Heart left ventricle (tissue), 16 donors: Measurements from ENCODE around the gene TRMT61A. TPM values are rescaled to one million over a fixed set of nuclear protein-coding genes. Genes with fewer than 3 reads are reported as not detected.

Source experiments
- ATAC-seq, 4 donors: fragments of 200-7000 bp; cut with Tn5 transposase; one replicate each; pipeline ENCODE4 v1.9.1; 2020 to 2022; ENCODE audit warnings: moderate library complexity in 4 of 4, mild to moderate bottlenecking in 3 of 4, moderate number of reproducible peaks in 1 of 4
- DNase-seq, 5 donors: peaks; one replicate each; pipeline ENCODE4 v3.0.0-alpha.2; 2020
- H3K27ac ChIP-seq, 12 donors: fragments of 200-600 bp; sonication (generic) in 4 of 12; one replicate each; pipeline versions ENCODE4 v1.5.0 to v1.8.0; 2016 to 2022; ENCODE audit warnings: mild to moderate bottlenecking in 2 of 12
- H3K27me3 ChIP-seq, 9 donors: fragments of 200-600 bp; sonication (generic) in 2 of 9; one replicate each; pipeline versions ENCODE4 v1.5.1 to v1.8.0; 2016 to 2022; ENCODE audit warnings: mild to moderate bottlenecking in 3 of 9
- H3K36me3 ChIP-seq, 9 donors: fragments of 200-600 bp; sonication (generic) in 2 of 9; one replicate each; pipeline versions ENCODE4 v1.5.0 to v1.8.0; 2018 to 2022; ENCODE audit warnings: mild to moderate bottlenecking in 2 of 9
- H3K4me1 ChIP-seq, 12 donors: fragments of 200-600 bp; sonication (generic) in 4 of 12; one replicate each; pipeline versions ENCODE4 v1.5.0 to v1.8.0; 2016 to 2022; ENCODE audit warnings: mild to moderate bottlenecking in 3 of 12
- H3K4me3 ChIP-seq, 12 donors: fragments of 200-600 bp; sonication (generic) in 4 of 12; one replicate each; pipeline versions ENCODE4 v1.5.0 to v1.8.0; 2017 to 2022; ENCODE audit warnings: mild to moderate bottlenecking in 9 of 12, moderate library complexity in 4 of 12
- H3K9me3 ChIP-seq, 12 donors: fragments of 200-600 bp; sonication (generic) in 4 of 12; one replicate each; pipeline versions ENCODE4 v1.5.0 to v1.8.0; 2016 to 2022; ENCODE audit warnings: mild to moderate bottlenecking in 1 of 12
- CTCF ChIP-seq, 12 donors: fragments of 200-600 bp; sonication (generic) in 4 of 12; IDR thresholded peaks; one replicate each; pipeline versions ENCODE4 v1.5.0 to v1.8.0; 2018 to 2022; ENCODE audit warnings: antibody characterized with exemption in 12 of 12, mild to moderate bottlenecking in 5 of 12
- POLR2A ChIP-seq, 2 donors: fragments of 450-650 bp; IDR thresholded peaks; one replicate each; pipeline ENCODE4 v1.6.1; 2017; ENCODE audit warnings: antibody characterized with exemption in 2 of 2, mild to moderate bottlenecking in 2 of 2, moderate library complexity in 2 of 2
- WGBS, 4 donors: extraction: QIAGEN DNeasy Blood & Tissue Kit in 2 of 4; methylation state at CpG; one replicate each; pipeline versions ENCODE4 v1.1.5 to v1.1.7; 2013 to 2018; 5-methylcytosine and 5-hydroxymethylcytosine counted together
- intact Hi-C, 10 donors: fragments of 100-400 bp; cut with DNase I; formaldehyde crosslinking; loops; one replicate each; pipeline versions ENCODE4 v1.11.1 to v1.14.2; 2022
- polyA plus RNA-seq, 2 donors: library from polyadenylated mRNA; stranded (reverse); fragments of 200-250 nt; gene quantifications; one replicate each; pipeline ENCODE4 v1.2.3, GENCODE V29; 2013
- total RNA-seq, 9 donors: library from RNA; depleted of rRNA in 2 of 9; stranded (reverse); fragments of >200 nt in 2 of 9; fragmentation: NEBNext Ultra II Directional in 3 of 9; extraction: Animal tissue kit (Norgen Biotek cat#: 25700) in 3 of 9; gene quantifications; one replicate each; pipeline versions ENCODE4 v1.1.0 to v1.2.4, GENCODE V29; 2016 to 2023
- donor health status: ischemic (EF 13 %, LVEDD 7.1; RV severe dilation, severe dysfunction).
- donor health status: healthy with polysubstance abuse.
- donor health status: DM: no; HTN: yes; CAD: no.
- donor health status: DM: no; HTN: no; CAD: no.
- donor health status: ischemic (EF 25% LVEDD 6.9; RV normal size, moderate dysfunction).
- donor health status: ischemic (EF 25% LVEDD 5.7; RV mildly dilated, moderate dysfunction).
- donor health status: healthy.
- donor health status: DM: yes; HTN: yes; CAD: no.
- donor health status: ischemic (EF 35%, LVEDD 5.7; RV mildly dilated, moderate dysfunction).
- donor health status: nonischemic (EF 11% LVEDD 7.7; RV severe dilation, severe dysfunction).
- donor health status: DM: yes; HTN: yes; CAD: no.
- donor health status: PGD.
- donor health status: ischemic (EF 29% LVEDD 5.4; RV normal size, mild dysfunction).
- donor health status: nonischemic (EF 23%, LVEDD 6.1; RV moderate dilation, normal function).

TRMT61A gene
- total and polyA plus RNA-seq, 11 donors: 3.2 to 15.9 (median 5.2) TPM

GRCh38 chr14:103491691-103492090 is 37.3 kb upstream of the TRMT61A start:
- 92 to 94% (median 92%) methylated on average over 10 of the region's 10 CpGs for WGBS, 4 donors
- Histone ChIP-seq H3K4me3 (no peak overlapping the region), H3K27ac (no peak overlapping the region), H3K9me3 (no peaks in the 10 kb centered on the region), H3K36me3 (peaks cover 0 to 100% (median 92%) of the 10 kb centered on the region in 9 donors), H3K27me3 (no peaks in the 10 kb centered on the region), H3K4me1 (peaks cover 0 to 24% (median 6%) of the 10 kb centered on the region in 12 donors)
- intact Hi-C loops: loop anchor here in 1 of 10 donors (10.0 kb wide), 1 partner anchor 97 kb away; no protein-coding TSS in a partner anchor
- DNase-seq (no peak), ATAC-seq (no peak)
- TF ChIP-seq CTCF (IDR thresholded peaks at IDR 0.05) (no peak), POLR2A (IDR thresholded peaks at IDR 0.05) (no peak)

- TF ChIP-seq POLR2A (IDR thresholded peaks at IDR 0.05) (no peak), CTCF (IDR thresholded peaks at IDR 0.05) (no peak)
- intact Hi-C loops: loop anchor here in 1 of 10 donors (10.0 kb wide), 1 partner anchor 98 kb away; no protein-coding TSS in a partner anchor
- DNase-seq: no peak
- Histone ChIP-seq H3K27me3 (no peaks in the 10 kb centered on the region), H3K4me3 (no peak overlapping the region), H3K9me3 (no peaks in the 10 kb centered on the region), H3K4me1 (peaks cover 0 to 27% (median 6%) of the 10 kb centered on the region in 12 donors), H3K36me3 (peaks cover 0 to 100% (median 95%) of the 10 kb centered on the region in 9 donors), H3K27ac (peak overlapping the region in 1 of 12 donors; percentile 34)
- 79 to 87% (median 83%) methylated on average over 6 of the region's 6 CpGs for WGBS, 4 donors
- no peak for ATAC-seq
These were observed 36.7 kb upstream of the TRMT61A start for GRCh38 chr14:103492156-103492925.

- Histone ChIP-seq H3K4me1 (peaks cover 0 to 30% (median 12%) of the 10 kb centered on the region in 12 donors), H3K27ac (peak overlapping the region in 6 of 12 donors; percentile 2 to 48 (median 23)), H3K36me3 (peaks cover 0 to 100% (median 91%) of the 10 kb centered on the region in 9 donors), H3K4me3 (no peak overlapping the region), H3K27me3 (no peaks in the 10 kb centered on the region), H3K9me3 (no peaks in the 10 kb centered on the region)
- DNase-seq (no peak), ATAC-seq (peak; percentile 38 to 55 (median 45))
- 21 to 61% (median 51%) methylated on average over 2 of the region's 2 CpGs for WGBS, 4 donors
- intact Hi-C loops: loop anchor here in 1 of 10 donors (10.0 kb wide), 1 partner anchor 101 kb away; no protein-coding TSS in a partner anchor
- TF ChIP-seq POLR2A (IDR thresholded peaks at IDR 0.05) (no peak), CTCF (IDR thresholded peaks at IDR 0.05) (no peak)
These were observed 33.1 kb upstream of the TRMT61A start for GRCh38 chr14:103495854-103496253.

GRCh38 chr14:103496776-103497175 is 32.2 kb upstream of the TRMT61A start:
- Histone ChIP-seq H3K4me1 (peaks cover 0 to 30% (median 13%) of the 10 kb centered on the region in 12 donors), H3K27ac (peak overlapping the region in 3 of 12 donors; percentile 1 to 30 (median 13)), H3K36me3 (peaks cover 0 to 100% (median 91%) of the 10 kb centered on the region in 9 donors), H3K4me3 (no peak overlapping the region), H3K27me3 (no peaks in the 10 kb centered on the region), H3K9me3 (no peaks in the 10 kb centered on the region)
- ATAC-seq (no peak), DNase-seq (no peak)
- 2 to 46% (median 38%) methylated on average over 1 of the region's 1 CpG for WGBS, 4 donors
- intact Hi-C loops: loop anchor here in 1 of 10 donors (10.0 kb wide), 1 partner anchor 102 kb away; no protein-coding TSS in a partner anchor
- TF ChIP-seq POLR2A (IDR thresholded peaks at IDR 0.05) (no peak), CTCF (IDR thresholded peaks at IDR 0.05) (no peak)
